Neuronal stem cell (in vitro differentiated cells): Measurements from ENCODE around the gene ATP13A1.

Experiments used
- DNase-seq: peaks from one replicate; pipeline ENCODE4 v3.0.0-alpha.2; 2013; ENCODE audit warnings: low spot score
- H2AFZ ChIP-seq: one replicate; pipeline ENCODE4 v1.6.1; 2013; ENCODE audit warnings: mild to moderate bottlenecking, low read length, inconsistent platforms
- H2AK5ac ChIP-seq: 2 replicates; pipeline ENCODE4 v1.6.1; 2013; ENCODE audit warnings: low read depth, mild to moderate bottlenecking, inconsistent platforms, low read length, moderate library complexity, mixed read lengths
- H2BK120ac ChIP-seq: 2 replicates; pipeline ENCODE4 v1.6.1; 2013; ENCODE audit warnings: low read depth, mild to moderate bottlenecking, inconsistent platforms, low read length, moderate library complexity, mixed read lengths
- H2BK12ac ChIP-seq: one replicate; pipeline ENCODE4 v1.6.1; 2013; ENCODE audit warnings: low read length, inconsistent platforms
- H2BK15ac ChIP-seq: 2 replicates; pipeline ENCODE4 v1.6.1; 2013; ENCODE audit warnings: mild to moderate bottlenecking, low read length, inconsistent platforms, mixed read lengths
- H2BK5ac ChIP-seq: one replicate; pipeline ENCODE4 v1.6.1; 2013; ENCODE audit warnings: inconsistent platforms, mild to moderate bottlenecking, low read length, moderate library complexity
- H3K14ac ChIP-seq: one replicate; pipeline ENCODE4 v1.6.1; 2013; ENCODE audit warnings: low read length, inconsistent platforms
- H3K18ac ChIP-seq: 2 replicates; pipeline ENCODE4 v1.6.1; 2013; ENCODE audit warnings: low read length, inconsistent platforms
- H3K23ac ChIP-seq: 2 replicates; pipeline ENCODE4 v1.6.1; 2013; ENCODE audit warnings: low read depth, mild to moderate bottlenecking, mixed read lengths, low read length, inconsistent platforms; ENCODE audit not compliant: poor library complexity
- H3K27ac ChIP-seq: replicated peaks from 3 replicates; pipeline ENCODE4 v1.5.1; 2013; ENCODE audit warnings: low read length, inconsistent platforms
- H3K27me3 ChIP-seq, 3 experiments: 2 replicates each; pipeline ENCODE4 v1.6.1; 2013; ENCODE audit warnings: low read length in 3 of 3, mild to moderate bottlenecking in 2 of 3, inconsistent platforms in 1 of 3, low read depth in 1 of 3, mixed read lengths in 1 of 3, moderate library complexity in 1 of 3; ENCODE audit not compliant: control insufficient read depth in 3 of 3, insufficient read depth in 3 of 3
- H3K36me3 ChIP-seq, 2 donors: replicated peaks in 1 of 2; 2 replicates each; pipeline ENCODE4 v1.6.1; 2013; ENCODE audit warnings: low read length in 2 of 2; ENCODE audit not compliant: control insufficient read depth in 2 of 2, insufficient read depth in 2 of 2
- H3K4ac ChIP-seq: 2 replicates; pipeline ENCODE4 v1.6.1; 2013; ENCODE audit warnings: inconsistent platforms, mild to moderate bottlenecking, low read length, moderate library complexity
- H3K4me1 ChIP-seq, 2 donors: 1 replicate in 1 of 2; 2 replicates in 1 of 2; pipeline ENCODE4 v1.6.1; 2013; ENCODE audit warnings: low read length in 2 of 2, low read depth in 1 of 2; ENCODE audit not compliant: control insufficient read depth in 2 of 2, insufficient read depth in 1 of 2
- H3K4me2 ChIP-seq: one replicate; pipeline ENCODE4 v1.6.1; 2013; ENCODE audit warnings: mild to moderate bottlenecking, low read length, inconsistent platforms; ENCODE audit not compliant: insufficient read depth, poor library complexity, severe bottlenecking
- H3K4me3 ChIP-seq, 2 donors: 2 replicates each; pipeline ENCODE4 v1.5.1; 2013; ENCODE audit warnings: low read length in 2 of 2, mild to moderate bottlenecking in 2 of 2, inconsistent platforms in 1 of 2, moderate library complexity in 1 of 2
- H3K79me1 ChIP-seq: one replicate; pipeline ENCODE4 v1.6.1; 2013; ENCODE audit warnings: low read depth, mild to moderate bottlenecking, inconsistent platforms, low read length, moderate library complexity
- H3K9ac ChIP-seq: one replicate; pipeline ENCODE4 v1.6.1; 2013; ENCODE audit warnings: mild to moderate bottlenecking, low read depth, low read length, inconsistent platforms; ENCODE audit not compliant: poor library complexity
- H3K9me3 ChIP-seq, 2 donors: replicated peaks in 1 of 2; 2 replicates each; pipeline versions ENCODE3 to v1.6.1; 2013; ENCODE audit warnings: low read length in 2 of 2, mild to moderate bottlenecking in 2 of 2, inconsistent platforms in 1 of 2, low read depth in 1 of 2, mixed read lengths in 1 of 2, moderate library complexity in 1 of 2; ENCODE audit not compliant: control insufficient read depth in 2 of 2, insufficient read depth in 1 of 2
- H4K8ac ChIP-seq: one replicate; pipeline ENCODE4 v1.6.1; 2013; ENCODE audit warnings: low read depth, mild to moderate bottlenecking, inconsistent platforms, low read length, moderate library complexity
- H4K91ac ChIP-seq: one replicate; pipeline ENCODE4 v1.6.1; 2013; ENCODE audit warnings: low read length, low read depth, mild to moderate bottlenecking, inconsistent platforms; ENCODE audit not compliant: poor library complexity
- WGBS, 2 donors: extraction: QIAGEN DNeasy Blood & Tissue Kit; methylation state at CpG; one replicate each; pipeline ENCODE4 v1.1.7; 2013; ENCODE audit warnings: missing lambda C conversion rate in 2 of 2, mixed read lengths in 1 of 2; ENCODE audit not compliant: insufficient read length in 2 of 2, insufficient replicate concordance in 1 of 2; ENCODE audit errors: extremely low coverage in 2 of 2; 5-methylcytosine and 5-hydroxymethylcytosine counted together

The ATP13A1 gene

DNA sequence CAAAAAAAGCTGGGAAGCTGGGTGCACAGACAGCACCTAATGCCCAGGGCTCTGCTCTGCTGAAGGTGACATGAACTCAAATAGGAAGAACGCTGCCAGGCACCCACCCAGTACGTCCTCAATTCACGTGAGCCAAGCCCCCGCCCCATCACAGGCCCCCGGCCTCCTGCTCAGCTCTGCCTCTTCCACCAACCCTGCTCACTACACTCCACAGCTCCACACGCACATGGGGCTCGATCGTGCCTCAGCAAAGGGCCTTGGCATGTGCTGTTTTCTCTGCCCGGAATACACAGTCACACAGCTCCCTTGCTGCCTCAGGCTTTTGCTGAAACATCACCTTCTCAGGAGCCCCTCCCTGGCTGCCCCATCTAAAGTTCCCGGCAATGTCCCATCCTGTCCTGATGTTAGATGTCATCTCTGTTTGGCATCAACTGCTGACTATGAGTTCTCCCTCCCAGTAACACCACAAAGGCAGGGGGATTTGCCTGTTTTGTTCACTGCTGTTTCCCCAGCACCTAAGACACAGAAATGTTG lies 2.3 kb downstream of the ATP13A1 start:
- whole genome bisulfite sequencing, 2 donors = no CpG with 5 or more reads among the region's 10 CpGs
- no peak overlapping the region for H3K14ac ChIP-seq
- DNase-seq = no peak
- no peak overlapping the region for H2BK120ac ChIP-seq
- no peak overlapping the region for H3K4ac ChIP-seq
- peaks cover 11 to 14% of the 10 kb centered on the region in 2 donors for H3K4me1 ChIP-seq
- H2BK12ac ChIP-seq = no peak overlapping the region
- no peak overlapping the region for H2BK15ac ChIP-seq
- H2AFZ ChIP-seq = no peak overlapping the region
- peak overlapping the region; percentile 45 to 88 for H3K4me3 ChIP-seq
- no peak overlapping the region for H4K8ac ChIP-seq
- no peak overlapping the region for H3K4me2 ChIP-seq
- H2AK5ac ChIP-seq = no peak overlapping the region
- no peak overlapping the region for H2BK5ac ChIP-seq
- H3K36me3 ChIP-seq = peaks cover 33 to 54% of the 10 kb centered on the region in 2 donors
- H3K18ac ChIP-seq = no peak overlapping the region
- no peaks in the 10 kb centered on the region for H3K27me3 ChIP-seq
- no peak overlapping the region for H3K27ac ChIP-seq
- no peaks in the 10 kb centered on the region for H3K9me3 ChIP-seq
- H3K79me1 ChIP-seq = peaks cover 11% of the 10 kb centered on the region
- no peak overlapping the region for H4K91ac ChIP-seq
- H3K23ac ChIP-seq = no peak overlapping the region
- H3K9ac ChIP-seq = no peak overlapping the region

- WGBS, 2 donors = no CpG with 5 or more reads among the region's 17 CpGs
- H3K27me3 ChIP-seq = no peaks in the 10 kb centered on the region
Measured at GRCh38 chr19:19659646-19660245, 3.7 kb downstream of the ATP13A1 start.

GRCh38 chr19:19657397-19657783 lies 6.1 kb downstream of the ATP13A1 start:
- Histone ChIP-seq H3K4me1 (peaks cover 5 to 6% of the 10 kb centered on the region in 2 donors), H3K14ac (no peak overlapping the region), H3K79me1 (peaks cover 12% of the 10 kb centered on the region), H3K4me2 (no peak overlapping the region), H3K36me3 (peaks cover 67 to 91% of the 10 kb centered on the region in 2 donors), H2BK5ac (no peak overlapping the region), H4K8ac (no peak overlapping the region), H2BK120ac (no peak overlapping the region), H2BK12ac (no peak overlapping the region), H3K27ac (no peak overlapping the region), H4K91ac (no peak overlapping the region), H2BK15ac (no peak overlapping the region), H2AFZ (no peak overlapping the region), H3K9me3 (no peaks in the 10 kb centered on the region), H3K23ac (no peak overlapping the region), H3K4ac (no peak overlapping the region), H3K4me3 (no peak overlapping the region), H2AK5ac (no peak overlapping the region), H3K9ac (no peak overlapping the region), H3K27me3 (no peaks in the 10 kb centered on the region), H3K18ac (no peak overlapping the region)
- WGBS, 2 donors = no CpG with 5 or more reads among the region's 10 CpGs
- DNase-seq = no peak

More at GRCh38 chr19:19659646-19660245, 3.7 kb downstream of the ATP13A1 start:
- no peak overlapping the region for H3K4me3 ChIP-seq
- H3K23ac ChIP-seq = no peak overlapping the region
- no peak overlapping the region for H2BK12ac ChIP-seq
- peaks cover 11 to 14% of the 10 kb centered on the region in 2 donors for H3K4me1 ChIP-seq
- no peak overlapping the region for H3K4me2 ChIP-seq
- no peak overlapping the region for H2BK5ac ChIP-seq
- no peak overlapping the region for H3K9ac ChIP-seq
- no peak overlapping the region for H4K91ac ChIP-seq
- peaks cover 48 to 68% of the 10 kb centered on the region in 2 donors for H3K36me3 ChIP-seq
- H3K9me3 ChIP-seq = no peaks in the 10 kb centered on the region
- no peak overlapping the region for H2AFZ ChIP-seq
- H2BK15ac ChIP-seq = no peak overlapping the region
- no peak overlapping the region for H2BK120ac ChIP-seq
- peaks cover 17% of the 10 kb centered on the region for H3K79me1 ChIP-seq
- no peak overlapping the region for H3K18ac ChIP-seq
- no peak for DNase-seq
- no peak overlapping the region for H3K4ac ChIP-seq
- no peak overlapping the region for H2AK5ac ChIP-seq
- no peak overlapping the region for H3K27ac ChIP-seq
- no peak overlapping the region for H3K14ac ChIP-seq
- H4K8ac ChIP-seq = no peak overlapping the region

DNA sequence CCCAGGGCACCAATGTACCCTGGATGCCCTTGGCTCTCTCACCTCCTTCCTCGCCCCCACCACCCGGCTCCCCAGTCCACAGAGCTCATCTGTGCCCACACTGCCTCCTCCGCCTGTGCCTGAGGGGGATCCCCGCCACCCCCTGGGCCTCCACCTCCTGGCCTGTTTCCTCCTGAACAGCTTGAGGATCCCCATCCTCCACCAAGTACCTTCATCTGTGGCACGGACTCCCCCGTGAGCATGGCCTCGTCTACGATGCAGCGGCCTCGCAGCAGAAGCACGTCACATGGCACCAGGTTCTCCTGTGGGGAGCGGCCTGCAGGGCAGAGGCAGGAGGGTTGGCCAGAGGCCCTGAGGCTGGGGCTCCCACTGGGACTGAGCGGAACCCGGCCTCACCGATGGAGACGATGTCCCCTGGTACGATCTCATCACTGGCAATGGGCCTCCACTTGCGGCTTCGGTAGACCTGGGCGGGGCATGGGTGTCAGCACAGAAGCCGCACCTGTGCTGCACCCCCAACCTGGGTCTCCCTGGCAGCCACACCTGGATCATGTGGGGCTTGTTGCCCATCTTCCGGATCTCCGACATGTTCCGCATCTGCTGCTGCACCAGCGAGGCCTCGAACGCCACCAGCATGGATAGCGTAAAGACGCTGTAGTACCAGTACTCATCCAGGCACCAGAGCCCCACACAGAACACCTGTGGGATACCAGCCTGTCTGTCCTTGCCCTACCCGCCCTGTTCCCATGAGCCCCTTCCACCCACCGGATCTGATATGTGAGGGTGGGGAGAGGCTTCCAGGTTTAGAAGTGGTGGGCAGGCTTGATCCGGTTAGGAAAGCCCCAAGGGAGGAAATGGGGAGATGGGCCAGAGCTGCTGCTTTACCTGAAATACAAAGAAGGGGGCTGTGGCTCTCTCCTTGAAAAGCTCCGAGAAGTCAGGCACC lies 6.8 kb downstream of the ATP13A1 start:
- H2AK5ac ChIP-seq = no peak overlapping the region
- no peak overlapping the region for H2BK120ac ChIP-seq
- no peak overlapping the region for H2BK15ac ChIP-seq
- no peak overlapping the region for H3K23ac ChIP-seq
- H3K9me3 ChIP-seq = no peaks in the 10 kb centered on the region
- WGBS, 2 donors = no CpG with 5 or more reads among the region's 33 CpGs
- H3K27me3 ChIP-seq = no peaks in the 10 kb centered on the region
- no peak overlapping the region for H4K8ac ChIP-seq
- no peak overlapping the region for H3K4me2 ChIP-seq
- H3K4me1 ChIP-seq = peaks cover 0 to 2% of the 10 kb centered on the region in 2 donors
- H3K27ac ChIP-seq = no peak overlapping the region
- H2BK12ac ChIP-seq = no peak overlapping the region
- H3K79me1 ChIP-seq = peaks cover 12% of the 10 kb centered on the region
- no peak overlapping the region for H3K14ac ChIP-seq
- no peak for DNase-seq
- H3K36me3 ChIP-seq = peaks cover 72 to 91% of the 10 kb centered on the region in 2 donors
- H3K18ac ChIP-seq = no peak overlapping the region
- no peak overlapping the region for H3K4me3 ChIP-seq
- no peak overlapping the region for H3K4ac ChIP-seq
- H4K91ac ChIP-seq = no peak overlapping the region
- peak overlapping the region; percentile 9 for H3K9ac ChIP-seq
- H2AFZ ChIP-seq = no peak overlapping the region
- no peak overlapping the region for H2BK5ac ChIP-seq
